HG02943 (cell line): Measurements from ENCODE around the gene COMMD1.
A peak's percentile ranks its signal among the peaks of the same experiment; 100 is the strongest.
"Not testable (repeated sequence)": the region's sequence is repeated elsewhere in the genome, so short reads cannot be mapped to it uniquely, and the experiment has no call there.

Experiments
- ATAC-seq: cut with Tn5 transposase; IDR thresholded peaks from one replicate; pipeline ENCODE4 v1.9.1; 2021; ENCODE audit warnings: mild to moderate bottlenecking, low read depth, moderate library complexity; ENCODE audit not compliant: unreplicated experiment

The COMMD1 gene

GRCh38 chr2:61905372-61906185 is at the start of gene COMMD1:
Gene COMMD1 (plus strand): TSS chr2:61905674. CDS start chr2:61905679, 5 bp downstream.
- ATAC-seq: peak; percentile 95

- no peak for ATAC-seq
Observed at GRCh38 chr2:61857224-61857623, 48.2 kb upstream of the COMMD1 start.

GRCh38 chr2:61862085-61862484 is 43.4 kb upstream of the COMMD1 start:
- ATAC-seq: no peak

GRCh38 chr2:61866482-61867089 is 38.9 kb upstream of the COMMD1 start:
- ATAC-seq: not testable (repeated sequence)

GRCh38 chr2:61876400-61876799 is 29.1 kb upstream of the COMMD1 start:
- ATAC-seq: no peak

GRCh38 chr2:61877571-61878245 is 27.8 kb upstream of the COMMD1 start:
- no peak for ATAC-seq

- no peak for ATAC-seq
Observed at GRCh38 chr2:61878761-61879160, 26.7 kb upstream of the COMMD1 start.

GRCh38 chr2:61879351-61879750 is 26.1 kb upstream of the COMMD1 start:
- not testable (repeated sequence) for ATAC-seq

GRCh38 chr2:61882850-61883249 is 22.6 kb upstream of the COMMD1 start:
- ATAC-seq: no peak

GRCh38 chr2:61885896-61886603 is 19.4 kb upstream of the COMMD1 start:
- ATAC-seq: no peak

GRCh38 chr2:61887717-61888266 is 17.7 kb upstream of the COMMD1 start:
- ATAC-seq: peak; percentile 6

GRCh38 chr2:61888267-61889055 is 17.0 kb upstream of the COMMD1 start, which contains the start of gene CCT4:
Gene CCT4 (minus strand): TSS chr2:61888656. CDS start chr2:61888507, 149 bp downstream.
- peak; percentile 72 for ATAC-seq

GRCh38 chr2:61898810-61899209 is 6.7 kb upstream of the COMMD1 start:
- ATAC-seq: no peak

- no peak for ATAC-seq
Observed at GRCh38 chr2:61900281-61900680, 5.2 kb upstream of the COMMD1 start.

GRCh38 chr2:61906186-61906470 is 654 bp downstream of the COMMD1 start:
- ATAC-seq: peak; percentile 15

- ATAC-seq: no peak
Observed at GRCh38 chr2:61909116-61909515, 3.6 kb downstream of the COMMD1 start.

- ATAC-seq: no peak
Observed at GRCh38 chr2:61910603-61911002, 5.1 kb downstream of the COMMD1 start.

- no peak for ATAC-seq
Observed at GRCh38 chr2:61911510-61911909, 6.0 kb downstream of the COMMD1 start.

GRCh38 chr2:61914794-61915193 is 9.3 kb downstream of the COMMD1 start:
- not testable (repeated sequence) for ATAC-seq

- ATAC-seq: no peak
Observed at GRCh38 chr2:61920548-61920947, 15.1 kb downstream of the COMMD1 start.
